GM21423 (cell line): Measurements from ENCODE around the gene MLIP.

ENCODE experiments used
- ATAC-seq: cut with Tn5 transposase; IDR thresholded peaks from one replicate; pipeline ENCODE4 v1.9.1; 2021; ENCODE audit warnings: mild to moderate bottlenecking, moderate library complexity; ENCODE audit not compliant: unreplicated experiment

MLIP gene

DNA sequence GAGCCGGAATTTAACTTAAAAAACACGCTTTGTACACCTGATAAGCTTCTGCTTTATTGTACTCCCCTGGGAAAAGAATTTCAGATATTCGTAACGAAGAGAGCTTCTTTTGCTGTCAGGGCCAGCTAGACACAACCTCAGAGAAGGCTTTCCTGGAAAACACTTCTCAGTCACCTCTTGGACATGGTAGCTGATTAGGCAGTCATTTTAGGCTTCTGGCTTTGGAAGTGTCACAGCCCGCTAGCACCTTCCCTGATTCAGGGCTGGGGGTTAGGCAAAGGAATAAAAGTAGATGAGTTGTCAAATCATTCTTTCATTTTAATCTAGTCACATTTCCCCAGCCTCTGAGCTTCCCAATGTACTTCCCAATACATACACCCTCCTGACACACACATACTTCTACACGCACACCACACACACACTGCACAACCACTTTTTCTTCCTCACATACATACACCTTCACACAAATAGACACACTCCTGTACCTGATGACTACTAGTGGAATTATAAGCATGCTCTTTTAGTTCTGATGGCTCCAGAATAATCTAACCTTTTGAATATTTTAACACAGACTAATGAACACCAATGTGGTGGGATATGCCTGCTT is 162.1 kb downstream of the MLIP start:
- no peak for ATAC-seq

DNA sequence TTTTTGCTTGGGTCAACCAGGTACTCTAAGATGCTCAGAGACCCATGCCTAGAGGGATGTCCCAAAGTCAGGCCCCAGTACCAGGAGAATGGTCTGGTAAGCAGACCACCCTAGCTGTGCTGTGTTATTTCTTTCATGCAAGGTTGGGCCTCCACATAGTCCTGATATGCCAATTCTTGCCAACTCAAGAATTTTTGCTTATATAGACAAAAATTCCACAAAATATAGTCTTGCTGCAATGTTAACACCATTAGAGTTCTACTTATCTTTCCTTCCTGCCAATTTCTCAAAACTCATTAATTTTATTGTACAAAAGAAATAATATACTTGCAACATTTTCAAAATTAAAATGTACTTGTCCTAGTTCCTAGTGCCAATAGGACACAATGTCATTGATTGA is 163.1 kb downstream of the MLIP start:
- no peak for ATAC-seq

DNA sequence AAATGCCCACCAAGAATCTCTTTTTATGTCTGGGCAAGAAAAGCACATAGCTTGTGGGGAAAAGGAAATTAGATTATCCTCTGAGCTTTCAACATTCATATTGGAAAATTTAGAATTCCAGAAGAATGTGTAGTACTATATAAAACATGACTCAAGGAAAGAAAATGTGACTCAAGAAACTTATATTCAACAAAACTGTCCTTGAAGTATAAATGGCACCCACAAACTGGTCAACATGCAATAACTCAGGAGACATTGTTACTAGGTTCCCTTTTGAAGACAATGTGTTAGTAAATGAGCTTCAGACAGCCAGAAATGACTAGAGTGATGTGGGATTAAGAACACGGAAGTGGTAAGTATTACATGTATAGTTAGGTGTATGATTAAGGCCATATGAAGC is 170.9 kb downstream of the MLIP start:
- no peak for ATAC-seq

DNA sequence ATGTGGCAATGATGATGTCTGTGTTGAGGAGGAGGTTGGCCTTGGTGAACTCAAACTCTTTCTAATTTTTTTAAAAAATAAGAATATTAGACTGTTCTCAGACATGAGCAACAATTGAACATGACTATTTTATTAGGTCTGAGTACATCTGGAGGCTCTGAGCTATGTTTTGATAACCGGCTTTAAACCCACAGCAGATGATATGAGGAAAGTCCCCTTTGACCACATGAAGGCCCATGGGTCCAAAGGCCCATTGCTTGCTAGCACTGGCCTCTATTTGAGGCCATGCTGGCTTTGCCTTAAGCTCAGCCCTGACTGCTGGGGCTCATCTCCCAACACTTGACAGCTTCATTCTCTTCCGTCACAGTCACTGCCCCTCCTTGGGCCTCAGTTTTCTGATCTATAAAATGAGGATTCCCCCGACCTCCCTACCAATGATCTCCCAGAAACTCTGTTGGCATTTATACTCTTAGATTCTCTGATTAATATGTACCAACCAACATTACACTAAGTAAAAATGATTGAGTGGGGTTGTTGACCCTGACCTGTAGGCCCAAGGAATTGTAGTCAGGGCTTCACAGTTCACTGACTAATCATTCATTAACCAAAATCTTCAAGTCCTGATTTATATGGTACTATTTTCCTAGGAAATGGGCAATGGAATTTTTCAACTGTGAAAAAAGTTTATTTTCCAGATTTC is 173.1 kb downstream of the MLIP start:
- no peak for ATAC-seq

DNA sequence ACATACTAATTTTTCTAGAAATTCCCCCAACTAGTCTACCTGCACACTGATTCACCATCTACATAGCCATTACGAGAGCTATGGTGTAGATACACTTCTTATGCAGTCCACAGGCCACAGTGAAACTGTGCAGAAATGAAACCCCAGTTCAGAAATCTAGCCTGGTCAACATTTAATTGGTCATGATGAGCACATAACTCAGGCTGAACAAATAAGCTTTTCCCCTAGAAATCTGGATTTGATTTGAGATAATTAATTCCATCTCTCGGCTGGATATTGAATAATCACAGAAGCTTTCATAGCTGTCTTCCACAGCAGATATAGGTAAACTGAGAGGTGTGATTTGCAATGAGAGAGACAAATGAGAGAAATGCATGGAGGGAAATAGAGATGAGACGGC is 174.4 kb downstream of the MLIP start:
- no peak for ATAC-seq

DNA sequence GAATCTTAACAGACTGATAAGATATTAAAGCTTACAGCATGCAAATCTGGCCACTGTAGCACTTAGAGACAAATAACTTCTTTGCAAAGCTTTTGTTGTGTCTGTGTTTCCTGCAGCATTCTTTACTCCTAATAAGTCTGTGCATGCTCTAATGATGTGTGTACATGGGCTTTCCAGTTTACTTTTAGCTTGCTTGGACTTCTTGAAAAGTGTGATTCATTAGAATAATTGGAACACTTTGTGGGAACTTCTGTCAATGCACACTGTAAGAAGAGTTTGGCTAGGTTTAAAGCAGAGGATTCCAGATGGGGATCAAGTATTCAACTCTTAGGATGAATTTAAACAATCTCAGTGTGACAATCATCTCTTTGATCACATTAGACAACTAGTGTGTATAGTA is 174.9 kb downstream of the MLIP start:
- no peak for ATAC-seq

DNA sequence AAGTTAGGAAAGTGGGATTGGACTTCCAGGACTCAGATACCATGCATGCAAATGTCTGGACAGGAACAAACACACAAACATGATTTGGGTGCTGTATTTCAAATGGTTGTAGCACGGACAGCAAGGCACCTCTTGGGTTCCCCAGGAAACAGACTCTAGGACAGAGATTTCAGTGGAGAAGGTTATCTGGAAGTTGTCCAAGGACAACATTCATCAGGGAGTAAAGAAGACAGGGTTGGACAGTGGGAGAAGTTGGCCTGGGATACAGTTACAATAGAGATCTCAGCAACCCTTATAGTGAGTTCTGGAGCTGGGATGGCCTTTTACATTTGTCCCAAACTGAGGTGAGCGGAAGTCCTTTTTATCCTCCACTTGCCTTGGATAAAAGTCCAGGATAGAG is 177.2 kb downstream of the MLIP start:
- ATAC-seq = no peak

DNA sequence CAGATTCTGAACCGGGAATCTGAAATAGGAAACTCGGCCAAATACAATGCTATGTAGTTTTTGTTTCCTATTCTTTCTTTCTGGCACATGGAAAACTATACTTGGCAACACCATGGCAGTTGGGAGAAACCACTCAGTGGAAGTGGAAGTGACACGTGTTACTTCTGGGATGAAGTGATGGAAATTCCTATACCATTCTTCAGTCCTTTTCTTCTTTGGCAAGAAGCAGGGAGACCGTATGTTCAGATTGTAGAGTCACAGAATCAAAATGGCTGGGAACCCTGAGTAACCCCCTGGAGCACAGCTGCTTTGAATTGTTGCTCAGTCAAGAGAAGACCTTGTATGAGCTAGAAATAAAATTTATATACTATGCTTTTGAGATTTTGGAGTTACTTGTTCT is 178.2 kb downstream of the MLIP start:
- no peak for ATAC-seq

DNA sequence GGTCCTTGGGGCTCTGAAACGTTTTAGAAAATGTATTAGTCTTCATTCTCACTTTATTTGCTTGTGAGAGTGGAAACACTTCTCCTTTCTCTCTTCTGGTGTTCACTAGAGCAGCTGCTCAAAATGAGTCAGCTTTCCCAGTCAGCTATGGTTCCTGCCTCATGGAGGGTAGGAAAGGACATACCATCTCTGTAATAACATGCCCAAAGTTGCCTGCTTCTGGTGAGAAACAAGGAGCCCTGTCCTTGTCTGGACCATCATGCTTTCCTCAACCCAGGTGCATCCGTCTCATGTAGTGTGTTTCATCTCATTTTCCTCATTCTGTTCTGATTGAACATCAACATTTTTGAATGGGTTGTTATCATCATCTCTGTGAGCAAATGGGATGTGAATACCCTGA is 179.9 kb downstream of the MLIP start:
- peak; percentile 72 for ATAC-seq

DNA sequence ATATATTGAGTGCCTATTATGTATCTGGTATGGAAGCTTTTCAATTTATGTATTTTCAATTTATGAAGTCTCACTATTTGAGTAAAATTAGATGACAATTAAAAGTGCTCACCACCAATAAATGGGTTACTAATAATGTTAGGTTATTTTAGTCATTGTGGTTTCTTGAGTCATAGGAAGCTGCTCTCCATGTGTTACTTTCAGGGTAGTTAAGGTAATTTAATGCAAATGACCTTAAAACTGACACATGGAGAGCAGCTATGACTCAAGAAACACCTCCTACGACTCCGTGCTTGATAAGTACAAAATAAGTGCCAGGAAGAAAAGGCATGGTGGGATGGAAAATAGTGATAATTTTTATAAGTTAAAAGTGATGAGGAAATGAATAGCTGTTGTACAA is 180.5 kb downstream of the MLIP start:
- ATAC-seq = peak; percentile 92

DNA sequence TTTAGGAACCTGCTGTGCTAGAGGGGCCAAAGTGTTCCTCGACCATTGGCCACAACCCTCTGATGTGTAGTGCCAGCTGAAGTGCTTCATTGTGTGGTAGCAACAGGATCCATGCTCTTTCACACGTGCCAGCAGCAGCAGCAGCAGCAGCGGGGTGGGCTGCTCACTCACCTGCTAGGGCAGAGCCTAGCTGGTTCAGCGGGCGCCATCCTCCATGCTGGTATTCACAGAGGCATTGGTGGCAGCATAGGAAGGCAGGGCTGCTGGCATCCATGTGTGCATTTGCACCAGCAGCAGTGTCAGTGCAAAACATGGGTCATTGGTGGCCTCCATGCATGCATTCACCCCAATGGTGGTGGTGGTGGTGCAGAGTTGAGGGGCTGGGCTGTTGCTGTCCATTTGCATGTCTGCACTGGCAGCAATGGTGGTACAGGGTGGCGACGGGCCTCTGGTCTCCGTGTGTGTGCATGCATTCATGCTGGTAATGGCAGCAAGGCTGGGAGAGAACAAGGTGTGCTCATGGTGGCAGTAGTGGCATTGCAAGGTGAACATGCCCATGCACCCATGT is 183.8 kb downstream of the MLIP start:
- ATAC-seq = no peak

DNA sequence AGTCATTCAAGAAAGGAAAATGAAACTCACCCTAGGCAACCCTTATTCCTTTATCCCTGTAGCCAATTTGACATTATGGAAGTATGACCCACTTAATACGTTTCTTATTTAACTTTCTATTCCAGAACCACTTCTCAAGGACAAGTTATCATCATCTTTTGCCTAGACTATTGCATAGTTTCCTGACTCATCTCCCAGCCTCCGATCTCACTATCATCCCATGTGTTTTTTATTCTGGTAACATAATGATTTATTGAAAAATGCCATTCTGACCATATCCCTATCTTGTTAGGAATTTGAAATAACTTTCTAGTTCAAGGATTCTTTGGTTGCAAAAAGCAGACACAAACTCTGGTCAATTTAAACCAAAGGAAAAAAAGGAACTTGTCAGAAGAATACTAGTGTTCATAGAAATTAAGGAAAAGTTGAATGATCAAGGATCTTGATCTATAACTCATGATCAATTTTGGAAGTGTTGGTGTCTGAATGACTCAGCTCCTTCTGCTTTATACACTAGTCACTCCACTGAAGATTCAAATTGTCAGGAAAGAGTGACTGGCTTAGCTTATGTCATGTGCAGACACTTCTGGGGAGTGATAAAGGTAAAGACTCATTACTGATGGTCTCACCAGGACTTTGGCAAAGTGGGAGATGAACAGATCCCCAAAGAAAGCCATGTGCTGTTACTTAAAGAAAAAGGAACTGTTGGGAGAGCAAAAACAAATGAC is 188.5 kb downstream of the MLIP start:
- ATAC-seq = no peak

DNA sequence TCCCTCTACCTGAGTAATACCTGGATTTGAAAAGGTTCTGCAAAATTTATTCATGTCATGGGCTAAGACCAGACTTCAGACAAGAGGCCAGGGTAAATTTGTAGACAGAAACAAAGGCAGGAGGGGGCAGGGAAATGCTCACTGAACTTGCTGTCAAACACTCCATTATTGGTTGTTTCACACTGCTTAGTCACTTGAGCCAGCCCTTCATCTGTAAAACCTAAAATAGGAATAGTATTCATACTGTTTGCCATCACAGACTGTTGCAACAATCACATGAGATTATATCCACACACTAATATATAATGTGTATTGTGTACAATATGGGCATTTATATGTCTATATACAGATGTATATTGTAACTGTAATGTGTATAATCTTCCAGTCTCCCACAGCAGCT is 190.5 kb downstream of the MLIP start:
- ATAC-seq = no peak

DNA sequence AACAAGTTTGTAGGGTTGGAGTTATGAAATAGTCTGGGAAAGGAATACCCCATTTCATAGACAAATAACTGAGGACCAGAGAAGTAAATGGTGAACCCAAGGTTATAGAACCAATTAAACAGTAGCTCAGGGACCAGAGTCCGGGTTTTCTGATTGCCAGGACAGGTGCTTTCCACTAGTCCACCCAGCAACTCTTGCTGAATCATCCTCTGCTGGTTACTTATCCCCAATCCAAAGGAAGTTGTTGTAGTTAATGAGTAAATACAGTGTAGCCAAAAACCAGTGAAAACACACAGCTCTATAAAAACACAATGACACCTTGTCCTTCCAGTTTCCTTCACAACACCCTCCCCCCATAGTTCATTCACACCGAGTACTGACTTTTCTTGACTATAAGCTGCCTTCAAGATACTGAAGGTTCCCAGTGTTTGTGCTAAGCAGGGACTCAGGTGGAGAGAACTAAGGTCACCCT is 196.2 kb downstream of the MLIP start:
- ATAC-seq = peak; percentile 76

DNA sequence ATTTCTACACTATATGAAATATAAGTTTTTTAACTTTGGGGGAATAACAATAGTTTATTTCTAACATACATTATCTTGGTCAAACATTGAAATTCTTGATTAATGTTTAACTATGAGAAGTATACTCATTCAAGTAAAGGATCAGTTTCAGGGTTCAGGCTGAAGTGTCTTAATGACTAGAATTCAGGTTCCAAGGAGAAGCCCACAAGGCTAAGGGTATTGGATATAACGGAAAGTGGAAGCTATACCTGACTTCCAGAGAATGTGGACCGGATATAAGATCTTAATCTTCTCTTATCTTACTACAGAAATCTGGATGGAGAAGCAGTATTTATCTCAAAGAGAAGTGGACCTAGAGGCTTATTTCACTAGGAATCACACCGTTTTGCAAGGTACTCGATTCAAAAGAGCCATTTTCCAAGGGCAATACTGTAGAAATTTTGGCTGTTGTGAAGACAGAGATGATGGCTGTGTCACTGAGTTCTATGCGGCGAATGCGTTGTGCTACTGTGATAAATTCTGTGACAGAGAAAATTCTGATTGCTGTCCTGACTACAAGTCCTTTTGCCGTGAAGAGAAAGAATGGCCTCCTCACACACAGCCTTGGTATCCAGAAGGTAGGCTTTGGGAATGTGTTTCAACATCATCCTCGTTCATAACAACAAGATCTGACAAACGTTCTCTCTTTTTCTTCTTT is 197.2 kb downstream of the MLIP start, which contains the start of gene TINAG:
TSS of gene TINAG (plus strand) at position 153 of the 697 bp plus-strand sequence. CDS start at position 263, 110 bp downstream.
- peak; percentile 36 for ATAC-seq

DNA sequence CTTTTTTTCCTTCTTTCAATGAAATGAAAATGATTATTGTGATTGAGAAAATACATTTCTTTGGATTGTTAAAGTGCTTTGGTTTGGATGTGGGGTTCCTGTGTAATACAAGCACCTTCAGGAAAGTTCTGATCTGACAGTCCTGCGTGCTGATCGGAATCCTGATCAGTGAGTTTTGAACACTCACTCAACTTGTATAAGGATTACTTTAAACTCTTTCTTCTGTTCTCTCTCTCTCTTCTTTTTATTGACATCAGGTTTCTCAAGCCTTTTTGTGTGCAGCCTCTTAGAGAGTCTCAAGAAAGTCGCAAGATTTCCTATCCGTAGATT is 197.7 kb downstream of the MLIP start:
- ATAC-seq = no peak

DNA sequence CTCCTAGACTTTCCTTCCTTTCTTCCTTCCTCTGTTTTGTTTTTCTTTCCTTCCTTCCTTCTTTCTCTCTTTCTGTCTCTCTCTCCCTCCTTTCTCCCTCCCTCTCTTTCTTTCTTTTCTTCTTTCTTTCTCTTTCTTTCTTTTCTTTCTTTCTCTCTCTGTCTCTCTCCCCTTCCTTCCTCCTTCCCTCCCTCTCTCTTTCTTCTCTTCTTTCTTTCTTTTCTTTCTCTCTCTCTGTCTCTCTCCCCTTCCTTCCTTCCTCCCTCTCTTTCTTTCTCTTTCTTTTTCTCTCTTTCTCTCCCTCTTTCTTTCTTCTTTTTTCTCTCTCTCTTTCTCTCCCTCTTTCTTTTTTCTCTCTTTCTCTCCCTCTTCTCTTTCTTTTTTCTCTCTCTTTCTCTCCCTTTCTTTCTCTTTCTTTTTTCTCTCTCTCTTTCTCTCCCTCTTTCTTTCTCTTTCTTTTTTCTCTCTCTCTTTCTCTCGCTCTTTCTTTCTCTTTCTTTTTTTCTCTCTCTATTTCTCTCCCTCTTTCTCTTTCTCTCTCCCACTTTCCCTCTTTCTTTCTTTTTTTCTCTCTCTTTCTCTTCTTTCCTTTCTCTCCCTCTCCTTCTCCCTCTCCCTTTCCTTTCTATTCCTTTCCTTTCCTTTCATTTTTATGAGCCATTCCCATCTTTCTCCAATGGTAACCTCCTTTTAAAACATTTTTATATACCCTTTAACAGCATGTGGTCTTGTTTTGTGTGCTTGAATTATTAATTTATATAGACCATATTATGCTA is 199.3 kb downstream of the MLIP start:
- no peak for ATAC-seq

DNA sequence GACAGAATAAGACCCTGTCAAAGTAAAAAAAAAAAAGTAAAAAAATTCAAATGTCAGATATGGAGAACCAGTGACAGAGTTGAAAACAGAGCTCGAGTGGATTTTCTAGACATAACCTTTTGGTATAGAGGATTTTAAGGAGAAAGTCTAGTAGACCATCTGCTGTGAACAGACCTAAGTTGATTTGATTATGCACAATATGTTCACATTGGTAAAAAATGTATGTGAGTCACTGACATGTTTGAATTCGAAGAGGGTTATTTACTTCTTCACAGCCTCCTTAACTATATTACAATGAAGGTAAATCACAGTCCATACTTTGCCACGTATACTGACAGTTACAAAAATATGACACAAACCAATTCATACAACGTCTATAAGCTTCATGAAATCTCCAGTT is 204.4 kb downstream of the MLIP start:
- no peak for ATAC-seq
